Measurements from ENCODE around the gene THAP12. TPM values are rescaled to one million over a fixed set of nuclear protein-coding genes. Genes with fewer than 3 reads are reported as not detected.

THAP12 gene
- total RNA-seq, 1 experiment from 2014 or later: 50.5 TPM

DNA sequence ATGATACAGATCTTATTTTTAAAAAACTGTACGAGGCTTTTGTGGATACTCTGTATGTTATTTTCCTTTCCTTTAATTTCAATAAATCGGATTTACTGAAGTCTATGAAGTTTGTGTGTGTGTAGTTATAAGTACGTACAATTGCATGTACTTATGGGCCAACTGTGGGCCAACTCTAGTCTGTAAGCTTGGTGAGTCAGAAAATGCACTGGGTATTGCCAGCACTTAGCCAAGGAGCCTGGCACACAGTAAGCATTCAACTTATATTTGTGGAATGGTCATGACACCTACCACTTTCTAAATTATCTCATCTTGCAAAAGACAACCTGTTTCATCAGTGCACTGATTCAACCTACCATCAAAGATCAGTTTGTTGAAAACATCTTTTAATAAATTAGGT is 32.6 kb downstream of the THAP12 start:
- Histone ChIP-seq H3F3A (ENCODE audit: low read length, unreplicated experiment) (no peaks in the 10 kb centered on the region), H3K9me2 (replicated peaks; ENCODE audit: low read length) (no peaks in the 10 kb centered on the region), H3K27ac (ENCODE audit: low read length) (no peak overlapping the region), H2AFZ (ENCODE audit: low read length) (no peak overlapping the region), H3K79me2 (ENCODE audit: low read length) (no peaks in the 10 kb centered on the region), H3K4me2 (ENCODE audit: low read length) (no peak overlapping the region), H3K9ac (ENCODE audit: low read length) (no peak overlapping the region), H3K4me1 (ENCODE audit: insufficient read depth, low read length) (no peaks in the 10 kb centered on the region), H3K36me3 (ENCODE audit: low read depth, low read length) (peaks cover 4% of the 10 kb centered on the region; the same call in 1 of the 2 replicates), H4K20me1 (ENCODE audit: low read length) (no peaks in the 10 kb centered on the region), H3K9me3 (ENCODE audit: low read length) (no peaks in the 10 kb centered on the region), H3K4me3 (ENCODE audit: low read length) (no peak overlapping the region), H3K27me3 (ENCODE audit: low read length) (no peaks in the 10 kb centered on the region)
- ATAC-seq (no peak), DNase-seq (no peak)
- intact Hi-C loops (cut with micrococcal nuclease): no loop called here
- TF ChIP-seq EZH2phosphoT487 (IDR thresholded peaks at IDR 0.05; ENCODE audit: borderline replicate concordance, low read length) (no peak), EZH2 (IDR thresholded peaks at IDR 0.05; ENCODE audit: low read length, unreplicated experiment) (no peak)
- TF ChIP-seq, protein P1, sequence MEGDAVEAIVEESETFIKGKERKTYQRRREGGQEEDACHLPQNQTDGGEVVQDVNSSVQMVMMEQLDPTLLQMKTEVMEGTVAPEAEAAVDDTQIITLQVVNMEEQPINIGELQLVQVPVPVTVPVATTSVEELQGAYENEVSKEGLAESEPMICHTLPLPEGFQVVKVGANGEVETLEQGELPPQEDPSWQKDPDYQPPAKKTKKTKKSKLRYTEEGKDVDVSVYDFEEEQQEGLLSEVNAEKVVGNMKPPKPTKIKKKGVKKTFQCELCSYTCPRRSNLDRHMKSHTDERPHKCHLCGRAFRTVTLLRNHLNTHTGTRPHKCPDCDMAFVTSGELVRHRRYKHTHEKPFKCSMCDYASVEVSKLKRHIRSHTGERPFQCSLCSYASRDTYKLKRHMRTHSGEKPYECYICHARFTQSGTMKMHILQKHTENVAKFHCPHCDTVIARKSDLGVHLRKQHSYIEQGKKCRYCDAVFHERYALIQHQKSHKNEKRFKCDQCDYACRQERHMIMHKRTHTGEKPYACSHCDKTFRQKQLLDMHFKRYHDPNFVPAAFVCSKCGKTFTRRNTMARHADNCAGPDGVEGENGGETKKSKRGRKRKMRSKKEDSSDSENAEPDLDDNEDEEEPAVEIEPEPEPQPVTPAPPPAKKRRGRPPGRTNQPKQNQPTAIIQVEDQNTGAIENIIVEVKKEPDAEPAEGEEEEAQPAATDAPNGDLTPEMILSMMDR (conservative IDR thresholded peaks at IDR 0.05; ENCODE audit: low read depth, low read length): no peak
- no TSS peak for BruUV-seq (replicated peaks)
- CTCF ChIA-PET: no interaction called here
- POLR2A ChIA-PET (ENCODE audit: unreplicated experiment): no interaction called here

DNA sequence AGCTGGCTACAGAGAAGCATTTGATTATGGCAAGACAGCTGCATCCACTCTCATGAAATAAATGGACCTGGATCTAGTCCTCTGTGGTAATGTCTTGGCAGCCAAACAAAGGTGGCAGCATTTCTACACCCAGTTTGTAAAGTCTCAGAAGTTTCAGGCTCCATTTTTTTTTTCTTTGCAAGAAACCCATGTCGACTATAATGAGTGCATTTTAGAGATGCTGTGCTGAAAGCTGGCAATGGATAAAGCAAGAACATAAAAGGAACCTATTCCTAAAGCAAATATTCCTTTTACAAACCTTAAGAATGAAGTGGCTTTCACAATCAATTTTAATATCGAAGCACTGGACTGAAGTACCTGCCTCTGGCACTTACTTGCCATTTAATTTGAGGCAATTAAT is 33.5 kb downstream of the THAP12 start:
- Histone ChIP-seq H3F3A (ENCODE audit: low read length, unreplicated experiment) (no peaks in the 10 kb centered on the region), H3K4me2 (ENCODE audit: low read length) (no peak overlapping the region), H3K4me1 (ENCODE audit: insufficient read depth, low read length) (no peaks in the 10 kb centered on the region), H3K9ac (ENCODE audit: low read length) (no peak overlapping the region), H4K20me1 (ENCODE audit: low read length) (no peaks in the 10 kb centered on the region), H3K4me3 (ENCODE audit: low read length) (no peak overlapping the region), H3K36me3 (ENCODE audit: low read depth, low read length) (no peaks in the 10 kb centered on the region; the same call in 1 of the 2 replicates), H3K27ac (ENCODE audit: low read length) (no peak overlapping the region), H2AFZ (ENCODE audit: low read length) (no peak overlapping the region), H3K79me2 (ENCODE audit: low read length) (no peaks in the 10 kb centered on the region), H3K9me3 (ENCODE audit: low read length) (no peaks in the 10 kb centered on the region), H3K9me2 (replicated peaks; ENCODE audit: low read length) (no peaks in the 10 kb centered on the region), H3K27me3 (ENCODE audit: low read length) (no peaks in the 10 kb centered on the region)
- intact Hi-C loops (cut with micrococcal nuclease): no loop called here
- CTCF ChIA-PET: no interaction called here
- DNase-seq (no peak), ATAC-seq (no peak)
- TF ChIP-seq, protein P1 (conservative IDR thresholded peaks at IDR 0.05; ENCODE audit: low read depth, low read length): no peak
- TF ChIP-seq EZH2phosphoT487 (IDR thresholded peaks at IDR 0.05; ENCODE audit: borderline replicate concordance, low read length) (no peak), EZH2 (IDR thresholded peaks at IDR 0.05; ENCODE audit: low read length, unreplicated experiment) (no peak)
- no TSS peak for BruUV-seq (replicated peaks)
- POLR2A ChIA-PET (ENCODE audit: unreplicated experiment): no interaction called here

DNA sequence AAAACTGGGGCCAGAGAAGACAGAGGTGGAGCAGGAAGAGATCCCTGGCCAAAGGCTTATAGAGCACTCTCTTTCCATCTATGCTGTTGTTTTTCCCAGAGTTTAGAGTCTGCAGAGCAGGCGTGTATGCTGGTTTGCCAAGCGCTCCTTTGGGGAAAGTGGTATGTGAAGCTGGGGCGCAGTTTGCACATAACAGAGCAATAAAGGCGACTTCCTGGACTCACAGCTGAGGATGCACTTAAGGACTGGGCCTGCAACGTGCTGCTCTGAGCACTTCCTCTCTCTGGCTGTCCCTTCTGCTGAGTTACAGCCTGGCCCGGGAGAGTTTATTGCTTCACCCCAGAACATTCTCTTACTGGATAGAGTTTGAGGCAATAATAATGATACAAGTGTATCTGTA is 41.7 kb downstream of the THAP12 start:
- Histone ChIP-seq H3K27me3 (ENCODE audit: low read length) (no peaks in the 10 kb centered on the region), H3K4me2 (ENCODE audit: low read length) (no peak overlapping the region), H3K9me3 (ENCODE audit: low read length) (peaks cover 14% of the 10 kb centered on the region), H3K9ac (ENCODE audit: low read length) (no peak overlapping the region), H2AFZ (ENCODE audit: low read length) (no peak overlapping the region), H3F3A (ENCODE audit: low read length, unreplicated experiment) (no peaks in the 10 kb centered on the region), H3K4me1 (ENCODE audit: insufficient read depth, low read length) (no peaks in the 10 kb centered on the region), H3K79me2 (ENCODE audit: low read length) (no peaks in the 10 kb centered on the region), H3K36me3 (ENCODE audit: low read depth, low read length) (no peaks in the 10 kb centered on the region), H3K4me3 (ENCODE audit: low read length) (no peak overlapping the region), H3K9me2 (replicated peaks; ENCODE audit: low read length) (no peaks in the 10 kb centered on the region), H3K27ac (ENCODE audit: low read length) (no peak overlapping the region), H4K20me1 (ENCODE audit: low read length) (no peaks in the 10 kb centered on the region)
- TF ChIP-seq EZH2phosphoT487 (IDR thresholded peaks at IDR 0.05; ENCODE audit: borderline replicate concordance, low read length) (no peak), EZH2 (IDR thresholded peaks at IDR 0.05; ENCODE audit: low read length, unreplicated experiment) (no peak)
- TF ChIP-seq, protein P1 (conservative IDR thresholded peaks at IDR 0.05; ENCODE audit: low read depth, low read length): no peak
- BruUV-seq (replicated peaks): no TSS peak
- DNase-seq: no peak
- POLR2A ChIA-PET (ENCODE audit: unreplicated experiment): no interaction called here
- ATAC-seq: no peak; the same call in 1 of the 2 replicates
- CTCF ChIA-PET: no interaction called here
- intact Hi-C loops (cut with micrococcal nuclease): no loop called here
